OCI-LY3 (cell line): ENCODE results near the gene ABCB6.
A peak's percentile ranks its signal among the peaks of the same experiment; 100 is the strongest.

Experiments used
- H2AFZ ChIP-seq: fragments of 200-600, 300-600 bp; shearing (Covaris generic); 2 replicates; pipeline ENCODE4 v1.6.0; 2014; ENCODE audit warnings: antibody characterized with exemption, low read depth, low read length
- H3K27ac ChIP-seq: fragments of 200-600, 300-600 bp; sonication (generic); 2 replicates; pipeline ENCODE4 v1.5.1; 2014; ENCODE audit warnings: mild to moderate bottlenecking, low read length, moderate library complexity, mixed read lengths
- H3K27me3 ChIP-seq: fragments of 200-600, 300-600 bp; sonication (generic); 2 replicates; pipeline ENCODE4 v1.6.1; 2014; ENCODE audit warnings: low read depth, low read length, mixed read lengths
- H3K36me3 ChIP-seq: fragments of 200-600, 300-600 bp; sonication (generic); replicated peaks from 2 replicates; pipeline ENCODE3; 2014; ENCODE audit warnings: low read depth, low read length, mixed read lengths
- H3K4me1 ChIP-seq: fragments of 300-600, 200-600 bp; sonication (generic); 2 replicates; pipeline ENCODE4 v1.6.1; 2014; ENCODE audit warnings: low read length, mixed read lengths
- H3K4me2 ChIP-seq: fragments of 200-600, 300-600 bp; sonication (generic); 2 replicates; pipeline ENCODE4 v1.6.1; 2014; ENCODE audit warnings: low read length, mixed read lengths
- H3K4me3 ChIP-seq: fragments of 300-600, 200-600 bp; sonication (generic); 2 replicates; pipeline ENCODE4 v1.5.1; 2014; ENCODE audit warnings: antibody characterized with exemption, mild to moderate bottlenecking, low read length, moderate library complexity
- H3K79me2 ChIP-seq: fragments of 300-600, 200-600 bp; shearing (Covaris generic); 2 replicates; pipeline ENCODE4 v1.6.1; 2014; ENCODE audit warnings: mild to moderate bottlenecking, low read length, mixed read lengths
- H3K9ac ChIP-seq: fragments of 300-600, 200-600 bp; shearing (Covaris generic); 2 replicates; pipeline ENCODE4 v1.6.0; 2014; ENCODE audit warnings: mild to moderate bottlenecking, low read length, moderate library complexity
- H3K9me3 ChIP-seq: fragments of 200-600, 300-600 bp; shearing (Covaris generic); 2 replicates; pipeline ENCODE4 v1.6.1; 2014; ENCODE audit warnings: low read length, mixed read lengths; ENCODE audit not compliant: insufficient read depth
- H4K20me1 ChIP-seq: fragments of 200-600, 300-600 bp; sonication (generic); 2 replicates; pipeline ENCODE4 v1.6.1; 2016; ENCODE audit warnings: low read length, mixed read lengths; ENCODE audit not compliant: insufficient read depth
- EZH2phosphoT487 ChIP-seq: fragments of 200-600 bp; shearing (Covaris generic); IDR thresholded peaks from 2 replicates; pipeline ENCODE4 v1.6.1; 2018; ENCODE audit warnings: antibody characterized with exemption, mixed run types, low read depth
- TF ChIP-seq, protein P1 (sequence below): fragments of 200-600, 300-600 bp; sonication (generic); IDR thresholded peaks from 2 replicates; pipeline ENCODE4 v1.5.1; 2014; ENCODE audit warnings: antibody characterized with exemption, low read length, low read depth

ABCB6 gene

DNA sequence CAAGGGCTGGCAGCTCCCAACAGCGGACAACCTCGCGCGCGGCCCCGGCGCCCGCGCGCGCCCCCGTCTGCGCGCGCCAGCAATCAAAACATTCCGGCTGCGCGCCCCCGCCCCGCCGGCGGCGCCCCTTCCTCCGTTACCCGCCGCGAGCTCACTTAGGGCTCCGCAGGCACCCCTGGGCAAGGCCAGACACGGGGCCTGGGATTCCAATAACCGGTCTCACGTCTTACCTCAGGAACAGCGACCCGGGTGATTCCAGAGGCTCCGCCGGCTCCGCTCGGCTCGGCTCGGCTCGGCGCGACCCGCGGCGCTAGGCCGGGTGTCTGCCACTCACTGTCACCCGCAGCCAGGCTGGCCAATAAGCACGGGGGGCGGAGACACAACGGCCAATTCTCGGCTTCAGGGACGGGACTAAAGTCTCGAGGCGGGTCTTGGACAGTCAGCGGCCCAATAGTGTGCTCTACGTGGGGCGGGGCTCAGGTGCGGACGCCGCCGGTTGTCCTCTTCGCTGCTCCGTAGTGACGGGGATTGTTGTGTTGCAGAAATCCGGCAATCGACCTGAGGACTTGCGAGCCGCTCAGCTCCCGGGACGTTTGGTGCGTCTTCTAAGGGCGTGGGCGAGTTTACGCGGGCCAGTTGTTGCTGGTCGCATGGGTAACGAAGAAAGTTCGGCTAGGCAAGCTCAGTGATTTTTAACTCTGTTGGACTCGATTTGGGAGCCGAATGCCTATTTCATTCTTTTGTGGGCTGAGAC lies 10.7 kb upstream of the ABCB6 start, which contains the start of the genes ANKZF1 and ATG9A:
Gene ANKZF1, plus strand, starts transcription at position 502 of the 754 bp plus-strand sequence. CDS start 452 bp downstream, outside the sequence.
Gene ATG9A, minus strand, starts transcription at position 332 of the 754 bp plus-strand sequence. CDS start 1,612 bp downstream, outside the sequence.
- H3K79me2 ChIP-seq: peaks cover 31% of the 10 kb centered on the region

DNA sequence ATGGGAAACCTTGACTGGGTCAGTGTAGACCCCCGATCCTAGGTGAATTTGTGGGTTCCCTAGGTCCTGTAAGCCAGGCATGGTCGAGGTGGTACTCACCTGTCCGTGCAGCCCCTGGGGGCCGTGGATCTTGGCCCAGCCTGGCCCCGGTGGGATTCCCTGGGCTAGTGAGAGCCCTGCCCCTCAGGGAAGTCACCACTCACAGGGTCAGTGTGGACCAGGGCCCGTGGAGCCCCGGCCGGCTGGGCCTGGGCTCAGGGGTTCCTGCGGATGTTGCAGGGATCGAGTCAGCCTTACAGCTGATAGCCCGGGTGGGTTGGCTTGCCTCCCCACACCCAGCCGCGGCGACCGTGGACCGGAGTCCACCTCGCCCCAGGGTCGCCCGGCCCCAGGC lies 10.2 kb upstream of the ABCB6 start:
- peaks cover 31% of the 10 kb centered on the region for H3K79me2 ChIP-seq
- H3K36me3 ChIP-seq: peaks cover 13% of the 10 kb centered on the region
- peak overlapping the region; percentile 87 for H3K9ac ChIP-seq
- peak overlapping the region; percentile 100 for H3K4me3 ChIP-seq
- TF ChIP-seq, protein P1, sequence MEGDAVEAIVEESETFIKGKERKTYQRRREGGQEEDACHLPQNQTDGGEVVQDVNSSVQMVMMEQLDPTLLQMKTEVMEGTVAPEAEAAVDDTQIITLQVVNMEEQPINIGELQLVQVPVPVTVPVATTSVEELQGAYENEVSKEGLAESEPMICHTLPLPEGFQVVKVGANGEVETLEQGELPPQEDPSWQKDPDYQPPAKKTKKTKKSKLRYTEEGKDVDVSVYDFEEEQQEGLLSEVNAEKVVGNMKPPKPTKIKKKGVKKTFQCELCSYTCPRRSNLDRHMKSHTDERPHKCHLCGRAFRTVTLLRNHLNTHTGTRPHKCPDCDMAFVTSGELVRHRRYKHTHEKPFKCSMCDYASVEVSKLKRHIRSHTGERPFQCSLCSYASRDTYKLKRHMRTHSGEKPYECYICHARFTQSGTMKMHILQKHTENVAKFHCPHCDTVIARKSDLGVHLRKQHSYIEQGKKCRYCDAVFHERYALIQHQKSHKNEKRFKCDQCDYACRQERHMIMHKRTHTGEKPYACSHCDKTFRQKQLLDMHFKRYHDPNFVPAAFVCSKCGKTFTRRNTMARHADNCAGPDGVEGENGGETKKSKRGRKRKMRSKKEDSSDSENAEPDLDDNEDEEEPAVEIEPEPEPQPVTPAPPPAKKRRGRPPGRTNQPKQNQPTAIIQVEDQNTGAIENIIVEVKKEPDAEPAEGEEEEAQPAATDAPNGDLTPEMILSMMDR: no peak
- TF ChIP-seq EZH2phosphoT487: no peak
- no peaks in the 10 kb centered on the region for H3K9me3 ChIP-seq
- H3K27ac ChIP-seq: peak overlapping the region; percentile 54; the same call in 1 of the 2 replicates
- H3K27me3 ChIP-seq: no peaks in the 10 kb centered on the region
- H2AFZ ChIP-seq: no peak overlapping the region
- H3K4me1 ChIP-seq: peaks cover 14% of the 10 kb centered on the region
- peak overlapping the region; percentile 94 for H3K4me2 ChIP-seq
- no peaks in the 10 kb centered on the region for H4K20me1 ChIP-seq

More for the DNA sequence above, 10.7 kb upstream of the ABCB6 start, which contains the start of the genes ANKZF1 and ATG9A:
- H3K9me3 ChIP-seq: no peaks in the 10 kb centered on the region
- peak within 1 kb of the TSS; percentile 59 for H3K27ac ChIP-seq
- H3K4me3 ChIP-seq: peak within 1 kb of the TSS; percentile 100
- peak within 1 kb of the TSS; percentile 93; the same call in 1 of the 2 replicates for H2AFZ ChIP-seq
- H3K36me3 ChIP-seq: peaks cover 16% of the 10 kb centered on the region
- peaks cover 14% of the 10 kb centered on the region for H3K4me1 ChIP-seq
- H3K27me3 ChIP-seq: no peaks in the 10 kb centered on the region
- peak within 1 kb of the TSS; percentile 94 for H3K4me2 ChIP-seq
- no peak for TF ChIP-seq EZH2phosphoT487
- H4K20me1 ChIP-seq: no peaks in the 10 kb centered on the region
- H3K9ac ChIP-seq: peak within 1 kb of the TSS; percentile 87

DNA sequence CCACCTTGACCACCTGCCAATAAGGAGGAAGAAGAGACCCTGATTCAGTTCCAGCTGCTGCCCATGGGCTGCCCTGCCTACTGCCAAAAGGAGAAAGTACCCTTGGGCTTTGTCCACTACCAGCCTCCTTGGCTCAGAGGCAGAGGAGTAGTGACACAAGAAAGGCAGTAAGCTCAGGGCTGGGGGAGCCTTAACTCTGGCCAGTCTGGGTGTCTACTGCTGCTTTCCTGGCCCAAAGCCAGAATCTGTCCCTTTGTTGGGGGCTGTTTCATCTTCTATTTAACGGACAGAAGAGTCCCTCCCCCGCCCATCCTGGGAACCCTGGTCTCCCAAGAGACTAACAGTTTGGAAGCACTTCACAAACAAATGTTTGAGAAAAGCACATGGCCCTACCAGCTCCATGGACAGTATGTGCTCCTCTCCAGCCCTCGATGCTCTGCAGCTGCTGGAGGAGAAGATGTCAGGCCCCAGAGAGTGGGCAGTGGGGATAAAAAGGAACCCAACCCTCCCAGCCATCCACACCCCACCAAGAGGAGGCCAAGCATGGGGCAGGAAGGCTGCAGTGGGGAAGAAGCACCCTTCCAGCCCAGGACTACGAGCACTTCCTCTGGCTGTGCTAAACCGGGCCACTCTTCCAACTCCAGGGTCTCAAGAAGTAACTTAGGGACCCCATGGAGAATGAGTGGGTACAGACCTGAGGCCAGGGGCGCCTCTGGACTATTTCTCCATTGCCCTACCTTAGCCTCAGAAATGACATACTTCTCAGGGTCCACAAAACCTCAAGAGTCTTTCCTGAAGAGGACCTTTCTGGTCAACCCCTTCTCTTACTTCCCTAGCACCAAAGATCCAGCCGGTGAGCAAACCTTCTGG lies 9.5 kb upstream of the ABCB6 start:
- Histone ChIP-seq H2AFZ (no peak overlapping the region), H3K27ac (no peak overlapping the region), H3K9ac (peak overlapping the region; percentile 87), H3K4me1 (peaks cover 14% of the 10 kb centered on the region), H3K36me3 (peaks cover 12% of the 10 kb centered on the region), H3K27me3 (no peaks in the 10 kb centered on the region), H3K79me2 (peaks cover 31% of the 10 kb centered on the region), H3K4me2 (peak overlapping the region; percentile 94), H4K20me1 (no peaks in the 10 kb centered on the region), H3K9me3 (no peaks in the 10 kb centered on the region), H3K4me3 (peak overlapping the region; percentile 100)
- TF ChIP-seq, protein P1: no peak
- no peak for TF ChIP-seq EZH2phosphoT487

DNA sequence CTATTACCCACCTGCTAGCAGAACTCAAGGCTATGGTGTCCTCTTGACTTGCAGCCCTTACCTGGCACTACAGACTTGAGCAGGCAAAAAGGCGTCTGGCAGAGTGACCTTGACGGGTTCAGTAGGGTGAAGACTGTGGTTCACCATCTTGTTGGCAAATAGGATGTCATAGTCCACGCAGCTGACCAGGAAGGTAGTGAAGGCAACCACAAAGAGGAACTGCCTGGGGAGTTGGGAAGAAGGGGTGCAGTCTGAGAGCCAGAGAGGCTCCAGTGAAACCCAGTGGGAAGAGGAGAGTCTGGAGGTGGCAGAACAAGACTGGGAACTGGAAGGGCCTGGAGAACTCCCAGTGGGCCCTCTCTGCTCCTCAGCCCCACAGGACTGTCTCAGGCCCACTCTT lies 6.6 kb upstream of the ABCB6 start:
- peaks cover 3% of the 10 kb centered on the region for H3K36me3 ChIP-seq
- no peak overlapping the region for H2AFZ ChIP-seq
- H3K4me2 ChIP-seq: no peak overlapping the region
- H3K79me2 ChIP-seq: peaks cover 23% of the 10 kb centered on the region
- no peak overlapping the region for H3K4me3 ChIP-seq
- no peaks in the 10 kb centered on the region for H3K9me3 ChIP-seq
- no peak overlapping the region for H3K9ac ChIP-seq
- peaks cover 7% of the 10 kb centered on the region; the same call in 1 of the 2 replicates for H3K4me1 ChIP-seq
- H4K20me1 ChIP-seq: no peaks in the 10 kb centered on the region
- no peaks in the 10 kb centered on the region for H3K27me3 ChIP-seq
- no peak overlapping the region for H3K27ac ChIP-seq
- TF ChIP-seq EZH2phosphoT487: no peak
- TF ChIP-seq, protein P1: no peak
